ENCODE data around the gene CER1. TPM values are rescaled to one million over a fixed set of nuclear protein-coding genes. Genes with fewer than 3 reads are reported as not detected.

Gene CER1
- total and polyA plus RNA-seq, 2 donors (not counting 3 experiments of a cell fraction or from before 2014, with no cell fraction given), result 0.06 TPM; not detected in 1

DNA sequence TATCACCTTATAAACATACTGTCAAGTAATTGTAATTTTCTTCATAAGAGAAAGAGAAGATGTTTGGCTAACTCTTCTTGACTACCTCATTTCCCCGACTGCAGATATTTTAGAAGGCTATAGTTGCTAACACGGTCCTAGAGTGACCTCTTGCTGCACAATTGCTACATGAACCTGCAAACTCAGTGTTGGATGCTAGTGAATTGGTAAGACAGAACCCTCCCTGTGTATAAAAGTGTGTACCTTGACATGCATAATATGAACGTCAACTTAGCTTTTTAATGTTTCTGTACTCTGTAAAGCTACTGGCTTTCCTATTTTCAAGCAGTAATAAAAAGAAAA is 46.7 kb upstream of the CER1 start:
- no TSS peak for BruUV-seq (replicated peaks)
- POLR2A ChIA-PET, result no interaction called here
- Histone ChIP-seq H3K9me3 (replicated peaks; ENCODE audit: control insufficient read depth, insufficient read depth, low read length) (no peaks in the 10 kb centered on the region), H3K79me2 (ENCODE audit: control insufficient read depth, insufficient read depth, low read length) (no peaks in the 10 kb centered on the region), H3K4me3 (replicated peaks in 1 of 3; ENCODE audit: insufficient read depth in 1 of 3, low read depth in 1 of 3, low read length in 3 of 3) (no peak overlapping the region), H3K27ac (ENCODE audit: insufficient read depth, low read depth, low read length) (no peak overlapping the region), H4K20me1 (replicated peaks; ENCODE audit: control insufficient read depth, extremely low read depth, insufficient read depth, low read length) (no peaks in the 10 kb centered on the region), H3K9me1 (replicated peaks; ENCODE audit: control insufficient read depth, extremely low read depth, insufficient read depth, low read length) (no peaks in the 10 kb centered on the region), H3K36me3 (ENCODE audit: control insufficient read depth in 2 of 2, extremely low read depth in 1 of 2, insufficient read depth in 2 of 2, low read length in 2 of 2) (no peaks in the 10 kb centered on the region), H3K4me1 (ENCODE audit: control insufficient read depth, extremely low read depth, insufficient read depth, low read length) (peaks cover 3% of the 10 kb centered on the region), H2AFZ (ENCODE audit: low read depth, low read length) (no peak overlapping the region), H3K9ac (replicated peaks; ENCODE audit: extremely low read depth, insufficient read depth, low read length) (no peak overlapping the region), H3K4me2 (ENCODE audit: insufficient read depth, low read length) (no peak overlapping the region), H3K27me3 (ENCODE audit: control insufficient read depth in 2 of 2, insufficient read depth in 2 of 2, low read length in 2 of 2) (no peaks in the 10 kb centered on the region)
- intact Hi-C loops (cut with micrococcal nuclease), result loop anchor here (1.0 to 5.0 kb wide), 5 partner anchors 106 to 1735 kb away; no protein-coding TSS in a partner anchor
- peak; percentile 80 for DNase-seq (ENCODE audit: low read depth, low spot score)
- TF ChIP-seq CTCF (IDR thresholded peaks at IDR 0.05; ENCODE audit: extremely low read depth in 1 of 2, insufficient read depth in 1 of 2, low read depth in 1 of 2, low read length in 2 of 2) (peak; percentile 47 to 55), GATA2 (IDR thresholded peaks at IDR 0.05; ENCODE audit: insufficient read depth, insufficient read length, low read depth, low read length) (no peak), MYC (IDR thresholded peaks at IDR 0.05; ENCODE audit: low read depth, low read length) (no peak)
- dilution Hi-C loops (cut with MboI; ENCODE audit: extremely low pct_ligation_motif_present, low sequenced_read_pairs), result no loop called here
- CTCF ChIA-PET, result interaction anchor here (0.6 to 5.6 kb wide), 52 partner anchors 10 to 1735 kb away, joined by 3 to 130 read pairs (median 5); partner anchors contain the start of gene ZDHHC21
- FAIRE-seq, result peak; percentile 85

- DNase-seq (ENCODE audit: low read depth, low spot score), result peak; percentile 77
- no peaks in the 10 kb centered on the region for H3K9me3 ChIP-seq (replicated peaks; ENCODE audit: control insufficient read depth, insufficient read depth, low read length)
- no peak overlapping the region for H3K9ac ChIP-seq (replicated peaks; ENCODE audit: extremely low read depth, insufficient read depth, low read length)
- no peak overlapping the region for H3K4me3 ChIP-seq (replicated peaks in 1 of 3; ENCODE audit: insufficient read depth in 1 of 3, low read depth in 1 of 3, low read length in 3 of 3)
- dilution Hi-C loops (cut with MboI; ENCODE audit: extremely low pct_ligation_motif_present, low sequenced_read_pairs), result no loop called here
- intact Hi-C loops (cut with micrococcal nuclease), result loop anchor here (1.0 to 5.0 kb wide), 7 partner anchors 106 to 1734 kb away; no protein-coding TSS in a partner anchor
- peak; percentile 83 for FAIRE-seq
- peak overlapping the region; percentile 77 for H2AFZ ChIP-seq (ENCODE audit: low read depth, low read length)
- no peaks in the 10 kb centered on the region for H3K36me3 ChIP-seq (ENCODE audit: control insufficient read depth in 2 of 2, extremely low read depth in 1 of 2, insufficient read depth in 2 of 2, low read length in 2 of 2)
- no TSS peak for BruUV-seq (replicated peaks)
- peaks cover 3% of the 10 kb centered on the region for H3K4me1 ChIP-seq (ENCODE audit: control insufficient read depth, extremely low read depth, insufficient read depth, low read length)
- ChIA-PET POLR2A (no interaction called here), CTCF (interaction anchor here (0.6 to 5.6 kb wide), 60 partner anchors 10 to 1735 kb away, joined by 3 to 130 read pairs (median 4); partner anchors contain the start of gene ZDHHC21)
- H3K4me2 ChIP-seq (ENCODE audit: insufficient read depth, low read length), result peak overlapping the region; percentile 40
- TF ChIP-seq, protein P1, sequence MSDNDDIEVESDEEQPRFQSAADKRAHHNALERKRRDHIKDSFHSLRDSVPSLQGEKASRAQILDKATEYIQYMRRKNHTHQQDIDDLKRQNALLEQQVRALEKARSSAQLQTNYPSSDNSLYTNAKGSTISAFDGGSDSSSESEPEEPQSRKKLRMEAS (IDR thresholded peaks at IDR 0.05; ENCODE audit: insufficient read depth, insufficient read length), result no peak
- TF ChIP-seq JUN (IDR thresholded peaks at IDR 0.05; ENCODE audit: borderline replicate concordance, insufficient read depth, insufficient read length, low read depth) (no peak), EZH2 (IDR thresholded peaks at IDR 0.05; ENCODE audit: borderline replicate concordance, low read depth, low read length, severe bottlenecking) (no peak), POLR2A (IDR thresholded peaks at IDR 0.05; ENCODE audit: low read depth, low read length) (no peak), CTCF (IDR thresholded peaks at IDR 0.05; ENCODE audit: extremely low read depth in 1 of 2, insufficient read depth in 1 of 2, low read depth in 1 of 2, low read length in 2 of 2) (peak; percentile 44 to 47), FOS (IDR thresholded peaks at IDR 0.05; ENCODE audit: borderline replicate concordance, insufficient read depth, low read length) (no peak)
- no peaks in the 10 kb centered on the region for H3K27me3 ChIP-seq (ENCODE audit: control insufficient read depth in 2 of 2, insufficient read depth in 2 of 2, low read length in 2 of 2)
- H4K20me1 ChIP-seq (replicated peaks; ENCODE audit: control insufficient read depth, extremely low read depth, insufficient read depth, low read length), result no peaks in the 10 kb centered on the region
- no peaks in the 10 kb centered on the region for H3K79me2 ChIP-seq (ENCODE audit: control insufficient read depth, insufficient read depth, low read length)
- no peak overlapping the region for H3K27ac ChIP-seq (ENCODE audit: insufficient read depth, low read depth, low read length)
- no peaks in the 10 kb centered on the region for H3K9me1 ChIP-seq (replicated peaks; ENCODE audit: control insufficient read depth, extremely low read depth, insufficient read depth, low read length)
Observed at GRCh38 chr9:14768405-14769229, 46.1 kb upstream of the CER1 start.

All from endothelial cell of umbilical vein (primary cell).